Measurements from ENCODE around the gene ZBTB34. TPM values are rescaled to one million over a fixed set of nuclear protein-coding genes. Genes with fewer than 3 reads are reported as not detected.

Gene ZBTB34
- total RNA-seq, 6 experiments from 2014 or later: 3.1 to 4.0 (median 3.7) TPM

DNA sequence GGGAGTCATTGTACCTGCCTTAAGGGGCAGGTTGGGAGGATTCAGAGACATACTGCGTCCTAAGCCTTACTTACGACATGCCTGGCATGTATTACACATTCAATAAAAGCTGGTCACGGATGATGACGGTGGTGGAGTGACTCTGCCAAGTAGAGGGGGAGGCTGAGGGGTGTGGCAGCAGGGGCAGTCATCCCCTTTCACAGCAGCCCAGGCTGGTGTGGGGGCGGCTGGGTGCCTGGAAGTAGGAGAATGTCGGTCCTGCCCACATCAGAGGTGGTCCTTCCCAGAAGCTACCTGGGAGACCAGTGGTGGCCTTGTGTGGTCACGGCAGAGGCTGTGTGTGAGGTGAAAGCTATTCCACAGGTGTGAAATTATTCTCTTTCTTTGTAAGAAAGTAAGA is 8.9 kb downstream of the ZBTB34 start:
- no peak overlapping the region; the same call in 1 of the 2 replicates for H3K27ac Mint-ChIP-seq
- H3K27me3 Mint-ChIP-seq (ENCODE audit: insufficient read depth): no peaks in the 10 kb centered on the region
- H3K4me3 Mint-ChIP-seq: no peak overlapping the region
- DNase-seq: no peak
- H3K9me3 Mint-ChIP-seq: no peaks in the 10 kb centered on the region
- peaks cover 20% of the 10 kb centered on the region for H3K36me3 Mint-ChIP-seq (ENCODE audit: low read depth)
- TF ChIP-seq, protein P1, sequence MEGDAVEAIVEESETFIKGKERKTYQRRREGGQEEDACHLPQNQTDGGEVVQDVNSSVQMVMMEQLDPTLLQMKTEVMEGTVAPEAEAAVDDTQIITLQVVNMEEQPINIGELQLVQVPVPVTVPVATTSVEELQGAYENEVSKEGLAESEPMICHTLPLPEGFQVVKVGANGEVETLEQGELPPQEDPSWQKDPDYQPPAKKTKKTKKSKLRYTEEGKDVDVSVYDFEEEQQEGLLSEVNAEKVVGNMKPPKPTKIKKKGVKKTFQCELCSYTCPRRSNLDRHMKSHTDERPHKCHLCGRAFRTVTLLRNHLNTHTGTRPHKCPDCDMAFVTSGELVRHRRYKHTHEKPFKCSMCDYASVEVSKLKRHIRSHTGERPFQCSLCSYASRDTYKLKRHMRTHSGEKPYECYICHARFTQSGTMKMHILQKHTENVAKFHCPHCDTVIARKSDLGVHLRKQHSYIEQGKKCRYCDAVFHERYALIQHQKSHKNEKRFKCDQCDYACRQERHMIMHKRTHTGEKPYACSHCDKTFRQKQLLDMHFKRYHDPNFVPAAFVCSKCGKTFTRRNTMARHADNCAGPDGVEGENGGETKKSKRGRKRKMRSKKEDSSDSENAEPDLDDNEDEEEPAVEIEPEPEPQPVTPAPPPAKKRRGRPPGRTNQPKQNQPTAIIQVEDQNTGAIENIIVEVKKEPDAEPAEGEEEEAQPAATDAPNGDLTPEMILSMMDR (IDR thresholded peaks at IDR 0.05): no peak
- H3K4me1 Mint-ChIP-seq (ENCODE audit: low read depth): no peaks in the 10 kb centered on the region; the same call in 1 of the 2 replicates

DNA sequence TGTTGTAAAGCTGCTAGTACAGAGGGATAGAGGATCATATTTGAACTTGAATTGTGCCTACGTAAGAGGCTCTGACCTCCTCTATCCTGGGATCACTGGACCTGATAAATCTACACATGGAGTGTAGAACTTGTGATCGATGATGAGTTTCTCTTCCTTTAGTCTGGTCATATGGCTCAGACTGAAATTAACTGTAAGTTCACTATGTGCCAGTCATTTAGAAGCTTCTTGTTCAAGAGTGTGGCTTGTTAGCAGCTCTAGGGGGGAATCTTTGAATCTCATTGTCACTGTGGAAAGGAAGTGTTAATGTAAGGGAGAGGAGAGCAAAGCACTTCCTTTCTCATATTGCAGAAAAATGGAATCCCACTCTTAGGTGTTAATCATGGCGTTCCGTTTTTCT is 12.1 kb downstream of the ZBTB34 start:
- Mint-ChIP-seq H3K36me3 (ENCODE audit: low read depth) (peaks cover 16% of the 10 kb centered on the region), H3K4me1 (ENCODE audit: low read depth) (peaks cover 21% of the 10 kb centered on the region), H3K27me3 (ENCODE audit: insufficient read depth) (no peaks in the 10 kb centered on the region), H3K27ac (no peak overlapping the region), H3K9me3 (no peaks in the 10 kb centered on the region), H3K4me3 (no peak overlapping the region)
- DNase-seq: no peak
- TF ChIP-seq, protein P1 (IDR thresholded peaks at IDR 0.05): no peak

DNA sequence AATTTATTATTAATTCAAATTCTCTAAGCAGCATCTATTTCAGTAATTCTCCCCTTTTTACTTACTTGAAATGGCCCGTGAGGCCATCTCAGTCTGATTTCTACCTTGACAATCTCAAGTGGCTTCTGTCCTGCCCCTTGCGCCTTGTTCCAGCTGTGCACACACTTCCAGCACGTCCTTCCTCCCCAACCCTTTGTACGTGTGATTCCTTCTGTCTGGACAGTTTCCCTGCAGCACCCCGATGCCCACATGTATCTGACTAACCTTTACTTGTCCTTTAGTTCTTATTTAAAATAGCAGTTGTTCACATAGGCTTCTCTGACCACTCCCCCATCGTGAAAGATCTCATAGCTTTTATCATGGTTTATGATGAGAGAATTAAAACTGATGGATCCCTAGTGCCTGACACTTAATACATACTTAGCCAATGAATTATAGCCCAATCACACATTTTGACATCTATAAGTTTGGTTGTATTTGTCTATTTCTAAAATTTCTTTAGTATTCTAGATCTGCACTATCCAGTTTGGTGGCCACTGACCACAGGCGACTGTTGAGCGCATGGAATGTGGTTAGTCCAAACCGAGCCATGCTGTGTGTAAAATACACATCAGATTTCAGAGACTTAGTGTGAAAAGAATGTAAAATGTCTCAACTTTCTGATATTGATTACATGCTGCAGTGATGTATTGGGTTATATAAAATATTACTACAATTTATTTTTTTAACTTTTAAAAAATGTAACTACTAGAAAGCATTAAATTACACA is 14.3 kb downstream of the ZBTB34 start:
- Mint-ChIP-seq H3K9me3 (no peaks in the 10 kb centered on the region), H3K4me1 (ENCODE audit: low read depth) (peaks cover 21% of the 10 kb centered on the region), H3K27me3 (ENCODE audit: insufficient read depth) (no peaks in the 10 kb centered on the region; the same call in 1 of the 2 replicates), H3K4me3 (no peak overlapping the region), H3K27ac (no peak overlapping the region; the same call in 1 of the 2 replicates), H3K36me3 (ENCODE audit: low read depth) (peaks cover 17% of the 10 kb centered on the region)
- TF ChIP-seq, protein P1 (IDR thresholded peaks at IDR 0.05): no peak
- no peak for DNase-seq

DNA sequence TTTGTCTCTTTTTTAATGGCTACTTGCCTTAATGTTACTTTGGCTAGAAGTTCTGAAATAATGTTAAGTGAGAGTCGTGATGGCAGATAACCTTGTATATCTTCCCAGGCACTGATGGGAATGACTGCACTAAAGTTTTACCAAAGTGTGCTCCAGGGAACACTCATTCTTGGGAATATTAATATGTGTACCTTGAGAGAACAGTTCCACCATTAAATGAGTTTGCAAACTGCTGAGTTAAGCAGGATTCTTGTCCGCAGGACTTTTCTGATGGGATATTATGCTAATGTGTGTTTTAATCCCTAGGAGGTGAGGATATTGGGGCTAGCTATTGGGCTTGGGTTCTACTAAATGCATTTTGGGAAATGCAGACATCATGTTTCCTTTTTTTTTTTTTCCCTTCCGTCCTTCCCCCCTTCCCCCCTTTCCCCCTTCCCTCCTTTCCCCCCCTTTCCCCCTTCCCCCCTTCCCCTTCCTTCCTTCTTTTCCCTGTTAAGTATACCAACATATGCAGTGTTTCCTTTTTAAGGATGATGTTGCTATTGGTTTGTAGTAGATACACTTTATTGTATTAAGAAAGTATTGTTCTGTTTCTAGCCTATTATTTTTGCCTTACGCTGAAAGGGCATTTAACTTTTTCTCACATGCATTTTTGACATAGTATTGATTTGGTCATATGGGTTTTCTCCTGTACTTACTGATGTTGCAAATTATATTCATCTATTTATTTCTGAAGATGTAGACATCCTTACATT is 15.5 kb downstream of the ZBTB34 start:
- no peak for DNase-seq
- H3K36me3 Mint-ChIP-seq (ENCODE audit: low read depth): peaks cover 21% of the 10 kb centered on the region
- peak overlapping the region; percentile 51; the same call in 1 of the 2 replicates for H3K27ac Mint-ChIP-seq
- H3K27me3 Mint-ChIP-seq (ENCODE audit: insufficient read depth): no peaks in the 10 kb centered on the region; the same call in 1 of the 2 replicates
- H3K4me1 Mint-ChIP-seq (ENCODE audit: low read depth): peaks cover 21% of the 10 kb centered on the region
- H3K4me3 Mint-ChIP-seq: no peak overlapping the region
- H3K9me3 Mint-ChIP-seq: no peaks in the 10 kb centered on the region
- TF ChIP-seq, protein P1 (IDR thresholded peaks at IDR 0.05): no peak

DNA sequence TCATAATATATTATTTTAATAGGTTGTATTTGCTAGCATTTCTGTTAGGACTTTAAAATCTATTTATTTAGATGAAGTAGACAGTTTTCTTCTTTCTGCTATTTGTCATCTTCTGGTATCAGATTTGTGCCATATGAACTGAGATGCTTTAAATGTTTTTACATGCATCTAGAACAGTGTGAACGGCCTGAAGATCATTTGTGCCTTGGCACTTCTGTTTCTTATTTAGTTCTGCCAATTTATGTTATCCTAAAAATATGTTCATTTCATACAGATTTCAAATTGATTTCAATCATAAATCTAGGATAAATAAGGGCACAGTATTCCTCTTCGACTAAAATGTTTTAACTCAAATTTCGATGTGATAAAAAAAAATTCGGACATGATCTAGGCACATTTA is 16.1 kb downstream of the ZBTB34 start:
- Mint-ChIP-seq H3K27ac (peak overlapping the region; percentile 46; the same call in 1 of the 2 replicates), H3K27me3 (ENCODE audit: insufficient read depth) (no peaks in the 10 kb centered on the region; the same call in 1 of the 2 replicates)
- TF ChIP-seq, protein P1 (IDR thresholded peaks at IDR 0.05): no peak

More for the DNA sequence above, 16.1 kb downstream of the ZBTB34 start:
- DNase-seq: no peak
- H3K4me3 Mint-ChIP-seq: no peak overlapping the region
- no peaks in the 10 kb centered on the region for H3K9me3 Mint-ChIP-seq
- peaks cover 21% of the 10 kb centered on the region for H3K4me1 Mint-ChIP-seq (ENCODE audit: low read depth)
- H3K36me3 Mint-ChIP-seq (ENCODE audit: low read depth): peaks cover 21% of the 10 kb centered on the region
